Neural crest cell (in vitro differentiated cells): ENCODE measurements around the gene SLC37A2. TPM values are rescaled to one million over a fixed set of nuclear protein-coding genes. Genes with fewer than 3 reads are reported as not detected.

Experiments
- DNase-seq: peaks from one replicate; pipeline ENCODE4 v3.0.0; 2021; ENCODE audit warnings: low read depth, mixed read lengths, low spot score
- H3K27ac Mint-ChIP-seq: one replicate; pipeline ENCODE4 v1.8.0; 2021; ENCODE audit warnings: mild to moderate bottlenecking, mixed read lengths; ENCODE audit not compliant: unreplicated experiment
- H3K27me3 Mint-ChIP-seq: 2 replicates; pipeline ENCODE4 v1.8.0; 2021; ENCODE audit warnings: low read depth, mild to moderate bottlenecking, mixed read lengths
- H3K36me3 Mint-ChIP-seq: 2 replicates; pipeline ENCODE4 v1.8.0; 2021; ENCODE audit warnings: low read depth, mild to moderate bottlenecking, mixed read lengths
- H3K4me1 Mint-ChIP-seq: 2 replicates; pipeline ENCODE4 v1.8.0; 2021; ENCODE audit warnings: mixed read lengths
- H3K4me3 Mint-ChIP-seq: one replicate; pipeline ENCODE4 v1.8.0; 2021; ENCODE audit warnings: mild to moderate bottlenecking, mixed read lengths
- H3K9me3 Mint-ChIP-seq: 2 replicates; pipeline ENCODE4 v1.8.0; 2021; ENCODE audit warnings: mixed read lengths
- CTCF ChIP-seq: fragments of 200-600 bp; sonication (generic); conservative IDR thresholded peaks from 2 replicates; pipeline ENCODE4 v1.5.0; 2021; ENCODE audit warnings: antibody characterized with exemption, mild to moderate bottlenecking
- total RNA-seq: library from RNA; stranded (reverse); gene quantifications from 2 replicates; pipeline ENCODE4 v1.2.1, GENCODE V29; 2021

Gene SLC37A2
- total RNA-seq, 1 donor from 2014 or later: 1.2 TPM

- no peak for DNase-seq
- Mint-ChIP-seq H3K4me3 (no peak overlapping the region), H3K27ac (no peak overlapping the region), H3K27me3 (no peaks in the 10 kb centered on the region), H3K36me3 (no peaks in the 10 kb centered on the region), H3K9me3 (no peaks in the 10 kb centered on the region), H3K4me1 (peaks cover 11% of the 10 kb centered on the region)
- no peak for TF ChIP-seq CTCF
Observed at GRCh38 chr11:125082040-125082439, 18.9 kb downstream of the SLC37A2 start.

- TF ChIP-seq CTCF: no peak
- Mint-ChIP-seq H3K27me3 (no peaks in the 10 kb centered on the region), H3K4me3 (no peak overlapping the region), H3K36me3 (no peaks in the 10 kb centered on the region), H3K9me3 (no peaks in the 10 kb centered on the region), H3K27ac (peak overlapping the region; percentile 47), H3K4me1 (peaks cover 11% of the 10 kb centered on the region)
- no peak for DNase-seq
Observed at GRCh38 chr11:125082611-125083311, 19.7 kb downstream of the SLC37A2 start.

- Mint-ChIP-seq H3K9me3 (no peaks in the 10 kb centered on the region), H3K36me3 (no peaks in the 10 kb centered on the region), H3K4me3 (no peak overlapping the region), H3K4me1 (peaks cover 11% of the 10 kb centered on the region), H3K27ac (peak overlapping the region; percentile 43), H3K27me3 (no peaks in the 10 kb centered on the region)
- DNase-seq: no peak
- TF ChIP-seq CTCF: no peak
Observed at GRCh38 chr11:125083312-125084056, 20.4 kb downstream of the SLC37A2 start.

GRCh38 chr11:125084057-125084416 is 20.9 kb downstream of the SLC37A2 start:
- H3K4me3 Mint-ChIP-seq: no peak overlapping the region
- DNase-seq: no peak
- no peaks in the 10 kb centered on the region for H3K27me3 Mint-ChIP-seq
- TF ChIP-seq CTCF: no peak
- H3K9me3 Mint-ChIP-seq: no peaks in the 10 kb centered on the region
- peaks cover 11% of the 10 kb centered on the region for H3K4me1 Mint-ChIP-seq
- peak overlapping the region; percentile 43 for H3K27ac Mint-ChIP-seq
- H3K36me3 Mint-ChIP-seq: no peaks in the 10 kb centered on the region

GRCh38 chr11:125084761-125085231 is 21.7 kb downstream of the SLC37A2 start:
- TF ChIP-seq CTCF: no peak
- H3K4me1 Mint-ChIP-seq: peaks cover 11% of the 10 kb centered on the region
- H3K27me3 Mint-ChIP-seq: no peaks in the 10 kb centered on the region
- H3K4me3 Mint-ChIP-seq: no peak overlapping the region
- no peak overlapping the region for H3K27ac Mint-ChIP-seq
- H3K9me3 Mint-ChIP-seq: no peaks in the 10 kb centered on the region
- no peaks in the 10 kb centered on the region for H3K36me3 Mint-ChIP-seq
- DNase-seq: no peak
